Calu3 (cell line): ENCODE measurements around the gene KCND3. TPM values are rescaled to one million over a fixed set of nuclear protein-coding genes. Genes with fewer than 3 reads are reported as not detected.

Source experiments
- BruUV-seq: library from RNA; stranded (reverse); fragments of 400-500 nt; replicated peaks from 2 replicates; lab custom pipeline; 2021; lab: Mats Ljungman, UMichigan
- CTCF ChIA-PET: fragments of 300-600 bp; sonication (Branson Sonifier 250); formaldehyde crosslinking; loops from one replicate; lab custom pipeline; 2022; ENCODE audit warnings: antibody characterized with exemption; lab: Charles Lee
- DNase-seq: peaks from one replicate; pipeline ENCODE4 v3.0.0; 2022
- H3K27ac Mint-ChIP-seq: one replicate; pipeline ENCODE4 v1.8.0; 2022; ENCODE audit warnings: mixed read lengths; ENCODE audit not compliant: unreplicated experiment
- H3K27me3 Mint-ChIP-seq: one replicate; pipeline ENCODE4 v1.8.0; 2022; ENCODE audit warnings: mixed read lengths; ENCODE audit not compliant: unreplicated experiment
- H3K36me3 Mint-ChIP-seq: one replicate; pipeline ENCODE4 v1.8.0; 2022; ENCODE audit warnings: mild to moderate bottlenecking, moderate library complexity, mixed read lengths; ENCODE audit not compliant: insufficient read depth, unreplicated experiment
- H3K4me1 Mint-ChIP-seq: one replicate; pipeline ENCODE4 v1.8.0; 2022; ENCODE audit warnings: mild to moderate bottlenecking, low read depth, mixed read lengths; ENCODE audit not compliant: unreplicated experiment
- H3K4me3 Mint-ChIP-seq: one replicate; pipeline ENCODE4 v1.8.0; 2022; ENCODE audit warnings: mild to moderate bottlenecking, low read depth, moderate library complexity, mixed read lengths; ENCODE audit not compliant: unreplicated experiment
- H3K9me3 Mint-ChIP-seq: one replicate; pipeline ENCODE4 v1.8.0; 2022; ENCODE audit warnings: low read depth, mixed read lengths; ENCODE audit not compliant: unreplicated experiment
- intact Hi-C: fragments of 100-400 bp; cut with micrococcal nuclease; formaldehyde crosslinking; loops from one replicate; pipeline ENCODE4 v1.10.0; 2022; ENCODE audit not compliant: unreplicated experiment
- total RNA-seq: library from RNA; stranded (reverse); gene quantifications from 2 replicates; pipeline ENCODE4 v1.2.3, GENCODE V29; 2022
- TF ChIP-seq, protein P1 (sequence below): fragments of 200-600 bp; IDR thresholded peaks from one replicate; pipeline ENCODE4 v1.8.0; 2022; ENCODE audit warnings: antibody characterized with exemption; ENCODE audit not compliant: unreplicated experiment

Gene KCND3
- total RNA-seq, 1 experiment from 2014 or later, result 0.07 TPM

DNA sequence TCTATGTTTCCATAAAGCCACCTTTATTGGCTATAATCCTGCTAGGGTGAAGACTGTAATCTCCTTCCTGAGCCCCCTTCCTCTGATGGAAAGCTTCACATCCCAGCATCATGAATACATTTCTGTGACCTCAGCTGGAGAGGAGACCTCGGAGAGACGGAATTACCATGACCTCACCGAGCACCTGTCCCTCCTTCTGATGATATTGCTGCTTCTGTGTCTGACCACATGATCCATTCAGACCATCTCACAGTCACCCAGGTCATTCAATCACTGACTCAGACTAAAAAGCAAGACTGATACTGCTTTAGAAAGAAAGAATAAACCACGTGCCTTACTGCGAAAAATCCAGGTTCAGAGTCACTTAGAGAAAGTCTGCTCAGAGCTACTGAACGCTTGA is 8.8 kb downstream of the KCND3 start:
- H3K27me3 Mint-ChIP-seq, result peaks cover 85% of the 10 kb centered on the region
- intact Hi-C loops, result no loop called here
- CTCF ChIA-PET, result no interaction called here
- H3K4me3 Mint-ChIP-seq, result no peak overlapping the region
- DNase-seq, result no peak
- H3K9me3 Mint-ChIP-seq, result no peaks in the 10 kb centered on the region
- no TSS peak for BruUV-seq
- TF ChIP-seq, protein P1, sequence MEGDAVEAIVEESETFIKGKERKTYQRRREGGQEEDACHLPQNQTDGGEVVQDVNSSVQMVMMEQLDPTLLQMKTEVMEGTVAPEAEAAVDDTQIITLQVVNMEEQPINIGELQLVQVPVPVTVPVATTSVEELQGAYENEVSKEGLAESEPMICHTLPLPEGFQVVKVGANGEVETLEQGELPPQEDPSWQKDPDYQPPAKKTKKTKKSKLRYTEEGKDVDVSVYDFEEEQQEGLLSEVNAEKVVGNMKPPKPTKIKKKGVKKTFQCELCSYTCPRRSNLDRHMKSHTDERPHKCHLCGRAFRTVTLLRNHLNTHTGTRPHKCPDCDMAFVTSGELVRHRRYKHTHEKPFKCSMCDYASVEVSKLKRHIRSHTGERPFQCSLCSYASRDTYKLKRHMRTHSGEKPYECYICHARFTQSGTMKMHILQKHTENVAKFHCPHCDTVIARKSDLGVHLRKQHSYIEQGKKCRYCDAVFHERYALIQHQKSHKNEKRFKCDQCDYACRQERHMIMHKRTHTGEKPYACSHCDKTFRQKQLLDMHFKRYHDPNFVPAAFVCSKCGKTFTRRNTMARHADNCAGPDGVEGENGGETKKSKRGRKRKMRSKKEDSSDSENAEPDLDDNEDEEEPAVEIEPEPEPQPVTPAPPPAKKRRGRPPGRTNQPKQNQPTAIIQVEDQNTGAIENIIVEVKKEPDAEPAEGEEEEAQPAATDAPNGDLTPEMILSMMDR, result no peak
- no peaks in the 10 kb centered on the region for H3K36me3 Mint-ChIP-seq
- H3K4me1 Mint-ChIP-seq, result no peaks in the 10 kb centered on the region
- no peak overlapping the region for H3K27ac Mint-ChIP-seq

DNA sequence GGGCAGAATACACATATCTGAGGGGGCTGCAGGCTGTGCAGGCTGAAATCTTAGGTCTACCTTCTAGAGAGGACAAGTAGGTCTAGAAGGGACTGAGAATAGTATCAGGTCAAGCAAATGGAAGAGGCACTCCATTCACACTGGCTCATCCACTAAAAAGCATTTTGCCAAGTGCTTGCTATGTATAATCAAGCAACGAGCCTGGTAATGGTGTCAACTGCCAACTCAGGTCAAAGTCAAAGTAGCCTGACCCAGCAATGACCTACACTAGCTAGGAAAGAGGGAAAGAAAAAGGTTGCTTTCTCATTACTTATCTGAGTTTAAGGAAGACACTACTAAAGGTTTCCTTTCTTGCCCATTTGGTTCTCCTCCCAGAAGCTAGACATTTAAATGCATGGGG is 10.8 kb downstream of the KCND3 start:
- Mint-ChIP-seq H3K4me1 (no peaks in the 10 kb centered on the region), H3K36me3 (no peaks in the 10 kb centered on the region), H3K27me3 (peaks cover 83% of the 10 kb centered on the region), H3K9me3 (no peaks in the 10 kb centered on the region), H3K4me3 (no peak overlapping the region), H3K27ac (no peak overlapping the region)
- CTCF ChIA-PET, result no interaction called here
- no TSS peak for BruUV-seq
- intact Hi-C loops, result no loop called here
- DNase-seq, result no peak
- TF ChIP-seq, protein P1, result no peak

DNA sequence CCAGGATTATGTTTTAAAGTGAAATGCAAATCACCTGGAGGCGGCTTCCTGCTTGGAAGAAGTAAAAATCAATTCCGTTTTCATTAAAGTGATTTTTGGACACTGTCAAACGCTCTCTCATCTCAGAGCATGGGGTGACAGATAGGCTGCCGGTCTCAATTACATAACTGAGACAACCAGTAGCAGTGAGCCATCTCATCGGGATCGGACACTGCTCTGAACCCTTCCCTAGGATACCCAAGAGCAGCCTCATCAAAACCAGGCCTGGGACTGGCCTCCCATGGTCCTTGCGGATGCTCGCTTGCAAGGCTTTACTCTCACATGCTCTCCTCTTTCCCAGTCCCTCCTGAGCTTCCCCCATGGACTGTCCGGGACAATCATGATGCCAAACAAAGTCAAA is 12.1 kb downstream of the KCND3 start:
- no peaks in the 10 kb centered on the region for H3K9me3 Mint-ChIP-seq
- H3K4me3 Mint-ChIP-seq, result no peak overlapping the region
- no peak overlapping the region for H3K27ac Mint-ChIP-seq
- no peaks in the 10 kb centered on the region for H3K4me1 Mint-ChIP-seq
- CTCF ChIA-PET, result no interaction called here
- no peaks in the 10 kb centered on the region for H3K36me3 Mint-ChIP-seq
- H3K27me3 Mint-ChIP-seq, result peaks cover 78% of the 10 kb centered on the region
- no peak for DNase-seq
- BruUV-seq, result no TSS peak
- TF ChIP-seq, protein P1, result no peak
- intact Hi-C loops, result no loop called here

DNA sequence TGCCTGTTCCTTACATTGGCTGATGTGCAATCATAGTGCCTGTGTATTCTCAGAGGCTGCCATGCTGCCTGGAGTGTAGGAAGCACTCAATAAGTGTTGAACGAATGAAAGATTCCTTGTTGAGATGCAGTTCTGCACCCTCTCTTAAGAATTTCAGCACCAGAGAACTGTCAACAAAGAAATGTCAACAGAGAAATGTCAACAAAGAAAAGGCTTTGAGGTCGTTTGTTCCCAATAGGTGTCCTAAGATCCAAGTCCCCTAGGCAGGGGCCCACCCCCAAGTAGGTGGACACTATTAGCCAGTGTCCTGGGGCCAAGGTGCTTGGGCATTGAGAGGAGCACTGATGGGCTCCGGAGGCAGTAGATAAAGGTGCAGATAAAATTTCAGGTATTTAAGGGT is 12.6 kb downstream of the KCND3 start:
- H3K4me3 Mint-ChIP-seq, result no peak overlapping the region
- H3K27me3 Mint-ChIP-seq, result peaks cover 80% of the 10 kb centered on the region
- CTCF ChIA-PET, result no interaction called here
- DNase-seq, result no peak
- BruUV-seq, result no TSS peak
- H3K9me3 Mint-ChIP-seq, result no peaks in the 10 kb centered on the region
- H3K4me1 Mint-ChIP-seq, result no peaks in the 10 kb centered on the region
- TF ChIP-seq, protein P1, result no peak
- no peak overlapping the region for H3K27ac Mint-ChIP-seq
- intact Hi-C loops, result no loop called here
- H3K36me3 Mint-ChIP-seq, result no peaks in the 10 kb centered on the region
